Heart right ventricle (tissue), 16 donors: ENCODE measurements around the gene CTDP1. TPM values are rescaled to one million over a fixed set of nuclear protein-coding genes. Genes with fewer than 3 reads are reported as not detected.

Experiments used
- ATAC-seq, 8 donors: fragments of 200-7000 bp; cut with Tn5 transposase; one replicate each; pipeline ENCODE4 v1.9.1; 2020; ENCODE audit warnings: mild to moderate bottlenecking in 8 of 8, moderate library complexity in 8 of 8, moderate number of reproducible peaks in 1 of 8
- DNase-seq, 2 donors: peaks; one replicate each; pipeline ENCODE4 v3.0.0-alpha.2; 2020
- H3K27ac ChIP-seq, 10 donors: fragments of 200-600 bp; sonication (generic) in 2 of 10; one replicate each; pipeline versions ENCODE4 v1.5.0 to v1.8.0; 2020 to 2022; ENCODE audit warnings: mild to moderate bottlenecking in 3 of 10
- H3K27me3 ChIP-seq, 7 donors: fragments of 200-600 bp; one replicate each; pipeline ENCODE4 v1.8.0; 2021 to 2022; ENCODE audit warnings: mild to moderate bottlenecking in 2 of 7
- H3K36me3 ChIP-seq, 9 donors: fragments of 200-600 bp; sonication (generic) in 1 of 9; one replicate each; pipeline versions ENCODE4 v1.5.0 to v1.8.0; 2020 to 2022; ENCODE audit warnings: mild to moderate bottlenecking in 2 of 9
- H3K4me1 ChIP-seq, 9 donors: fragments of 200-600 bp; sonication (generic) in 1 of 9; one replicate each; pipeline versions ENCODE4 v1.5.0 to v1.8.0; 2020 to 2022; ENCODE audit warnings: mild to moderate bottlenecking in 4 of 9
- H3K4me3 ChIP-seq, 10 donors: fragments of 200-600 bp; sonication (generic) in 2 of 10; one replicate each; pipeline versions ENCODE4 v1.5.0 to v1.8.0; 2020 to 2022; ENCODE audit warnings: mild to moderate bottlenecking in 7 of 10, moderate library complexity in 2 of 10
- H3K9me3 ChIP-seq, 11 donors: fragments of 200-600 bp in 10 of 11; sonication (generic) in 2 of 11; one replicate each; pipeline versions ENCODE4 v1.5.0 to v1.8.0; 2013 to 2022; ENCODE audit warnings: mild to moderate bottlenecking in 2 of 11, control low read depth in 1 of 11, moderate library complexity in 1 of 11
- WGBS, 2 donors: extraction: QIAGEN DNeasy Blood & Tissue Kit; methylation state at CpG; one replicate each; pipeline ENCODE4 v1.1.7; 2013; ENCODE audit warnings: inconsistent platforms in 1 of 2; 5-methylcytosine and 5-hydroxymethylcytosine counted together
- intact Hi-C, 10 donors: fragments of 100-400 bp; cut with DNase I; formaldehyde crosslinking; loops; one replicate each; pipeline versions ENCODE4 v1.11.1 to v1.14.2; 2022
- long read RNA-seq, 3 donors: library from polyadenylated mRNA; unstranded; transcript quantifications; one replicate each; pipeline ENCODE4 v2.0.0, GENCODE V29; 2020 to 2021
- polyA plus RNA-seq, 2 donors: library from polyadenylated mRNA; stranded (reverse); fragments of 200-250 nt; gene quantifications; one replicate each; pipeline ENCODE4 v1.2.3, GENCODE V29; 2013
- total RNA-seq, 10 donors: library from RNA; stranded (reverse); fragmentation: NEBNext Ultra II Directional in 3 of 10; extraction: Animal tissue kit (Norgen Biotek cat#: 25700) in 3 of 10; gene quantifications; one replicate each; pipeline versions ENCODE4 v1.2.1 to v1.2.4, GENCODE V29; 2021 to 2023
- TF ChIP-seq, protein P1 (sequence below), 9 donors: fragments of 200-600 bp; sonication (generic) in 2 of 9; IDR thresholded peaks; one replicate each; pipeline versions ENCODE4 v1.5.0 to v1.8.0; 2021 to 2022; ENCODE audit warnings: antibody characterized with exemption in 9 of 9, mild to moderate bottlenecking in 5 of 9, moderate library complexity in 1 of 9
- donor health status: Arrhythmogenic right ventricular cardiomyopathy.
- donor health status: ischemic (EF 13 %, LVEDD 7.1; RV severe dilation, severe dysfunction).
- donor health status: healthy with polysubstance abuse.
- donor health status: DM: no; HTN: yes; CAD: no.
- donor health status: DM: no; HTN: no; CAD: no.
- donor health status: ischemic (EF 25% LVEDD 6.9; RV normal size, moderate dysfunction).
- donor health status: ischemic (EF 25% LVEDD 5.7; RV mildly dilated, moderate dysfunction).
- donor health status: healthy.
- donor health status: DM: yes; HTN: yes; CAD: no.
- donor health status: Ischemic cardiomyopathy.
- donor health status: ischemic (EF 35%, LVEDD 5.7; RV mildly dilated, moderate dysfunction).
- donor health status: nonischemic (EF 11% LVEDD 7.7; RV severe dilation, severe dysfunction).
- donor health status: DM: yes; HTN: yes; CAD: no.
- donor health status: PGD.
- donor health status: ischemic (EF 29% LVEDD 5.4; RV normal size, mild dysfunction).
- donor health status: nonischemic (EF 23%, LVEDD 6.1; RV moderate dilation, normal function).

CTDP1 gene, protein sequence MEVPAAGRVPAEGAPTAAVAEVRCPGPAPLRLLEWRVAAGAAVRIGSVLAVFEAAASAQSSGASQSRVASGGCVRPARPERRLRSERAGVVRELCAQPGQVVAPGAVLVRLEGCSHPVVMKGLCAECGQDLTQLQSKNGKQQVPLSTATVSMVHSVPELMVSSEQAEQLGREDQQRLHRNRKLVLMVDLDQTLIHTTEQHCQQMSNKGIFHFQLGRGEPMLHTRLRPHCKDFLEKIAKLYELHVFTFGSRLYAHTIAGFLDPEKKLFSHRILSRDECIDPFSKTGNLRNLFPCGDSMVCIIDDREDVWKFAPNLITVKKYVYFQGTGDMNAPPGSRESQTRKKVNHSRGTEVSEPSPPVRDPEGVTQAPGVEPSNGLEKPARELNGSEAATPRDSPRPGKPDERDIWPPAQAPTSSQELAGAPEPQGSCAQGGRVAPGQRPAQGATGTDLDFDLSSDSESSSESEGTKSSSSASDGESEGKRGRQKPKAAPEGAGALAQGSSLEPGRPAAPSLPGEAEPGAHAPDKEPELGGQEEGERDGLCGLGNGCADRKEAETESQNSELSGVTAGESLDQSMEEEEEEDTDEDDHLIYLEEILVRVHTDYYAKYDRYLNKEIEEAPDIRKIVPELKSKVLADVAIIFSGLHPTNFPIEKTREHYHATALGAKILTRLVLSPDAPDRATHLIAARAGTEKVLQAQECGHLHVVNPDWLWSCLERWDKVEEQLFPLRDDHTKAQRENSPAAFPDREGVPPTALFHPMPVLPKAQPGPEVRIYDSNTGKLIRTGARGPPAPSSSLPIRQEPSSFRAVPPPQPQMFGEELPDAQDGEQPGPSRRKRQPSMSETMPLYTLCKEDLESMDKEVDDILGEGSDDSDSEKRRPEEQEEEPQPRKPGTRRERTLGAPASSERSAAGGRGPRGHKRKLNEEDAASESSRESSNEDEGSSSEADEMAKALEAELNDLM
- total RNA-seq (10 to 100 TPM in 2 of 10 donors, 1 to 10 TPM in 8; 6.8 to 12.5 (median 9.3) TPM), polyA plus RNA-seq (1 to 10 TPM; 7.6 to 9.9 TPM)
- long read RNA-seq, donor 1, full-length matches to known transcripts: 18 of 28 reads
- long read RNA-seq, donor 1, partial matches to known transcripts: 7 of 28 reads
- long read RNA-seq, donor 1, other reads (novel, unspliced or antisense): 3 of 28 reads
- long read RNA-seq, donor 2, full-length matches to known transcripts: 25 of 33 reads
- long read RNA-seq, donor 2, partial matches to known transcripts: 5 of 33 reads
- long read RNA-seq, donor 2, other reads (novel, unspliced or antisense): 3 of 33 reads
- long read RNA-seq, donor 3, partial matches to known transcripts: 0 of 3 reads
- long read RNA-seq, donor 3, other reads (novel, unspliced or antisense): 1 of 3 reads

DNA sequence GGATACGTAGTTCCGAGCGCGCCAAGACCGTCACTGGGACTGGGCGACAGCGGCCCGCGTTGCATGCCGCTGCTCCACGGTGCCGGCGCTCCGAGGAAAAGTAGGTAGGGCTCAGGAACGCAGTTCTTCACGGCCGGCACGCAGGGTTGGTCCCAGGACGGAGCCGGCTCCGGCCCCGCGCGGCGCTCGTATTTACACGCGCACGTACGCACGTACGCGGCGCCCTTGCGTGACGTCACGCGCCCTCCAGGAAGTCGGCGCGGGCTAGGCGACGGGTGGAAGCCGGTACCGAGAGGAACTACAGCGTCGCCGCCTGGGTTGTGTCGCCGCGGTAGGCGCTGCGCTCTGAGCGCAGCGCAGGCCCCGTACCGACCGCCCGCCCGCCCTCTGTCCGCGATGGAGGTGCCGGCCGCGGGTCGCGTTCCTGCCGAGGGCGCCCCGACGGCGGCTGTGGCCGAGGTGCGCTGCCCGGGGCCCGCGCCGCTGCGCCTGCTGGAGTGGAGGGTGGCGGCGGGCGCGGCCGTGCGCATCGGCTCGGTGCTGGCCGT lies at the start of gene CTDP1:
Gene CTDP1, plus strand, starts transcription at position 252 of the 548 bp plus-strand sequence. Its CDS starts 145 bp downstream, at position 397.
- no peaks in the 10 kb centered on the region for H3K9me3 ChIP-seq
- intact Hi-C loops: loop anchor here in 3 of 10 donors (5.0 to 10.0 kb wide), 3 partner anchors 353 to 435 kb away; partner anchors contain the start of genes RBFA (in 2 of the 3) and ADNP2 (in 1 of the 3)
- peak within 1 kb of the TSS; percentile 88 to 100 (median 97) for H3K27ac ChIP-seq
- peaks cover 0 to 32% (median 0%) of the 10 kb centered on the region in 9 donors for H3K36me3 ChIP-seq
- H3K27me3 ChIP-seq: no peaks in the 10 kb centered on the region
- ATAC-seq: peak; percentile 88 to 94 (median 90)
- TF ChIP-seq, protein P1, sequence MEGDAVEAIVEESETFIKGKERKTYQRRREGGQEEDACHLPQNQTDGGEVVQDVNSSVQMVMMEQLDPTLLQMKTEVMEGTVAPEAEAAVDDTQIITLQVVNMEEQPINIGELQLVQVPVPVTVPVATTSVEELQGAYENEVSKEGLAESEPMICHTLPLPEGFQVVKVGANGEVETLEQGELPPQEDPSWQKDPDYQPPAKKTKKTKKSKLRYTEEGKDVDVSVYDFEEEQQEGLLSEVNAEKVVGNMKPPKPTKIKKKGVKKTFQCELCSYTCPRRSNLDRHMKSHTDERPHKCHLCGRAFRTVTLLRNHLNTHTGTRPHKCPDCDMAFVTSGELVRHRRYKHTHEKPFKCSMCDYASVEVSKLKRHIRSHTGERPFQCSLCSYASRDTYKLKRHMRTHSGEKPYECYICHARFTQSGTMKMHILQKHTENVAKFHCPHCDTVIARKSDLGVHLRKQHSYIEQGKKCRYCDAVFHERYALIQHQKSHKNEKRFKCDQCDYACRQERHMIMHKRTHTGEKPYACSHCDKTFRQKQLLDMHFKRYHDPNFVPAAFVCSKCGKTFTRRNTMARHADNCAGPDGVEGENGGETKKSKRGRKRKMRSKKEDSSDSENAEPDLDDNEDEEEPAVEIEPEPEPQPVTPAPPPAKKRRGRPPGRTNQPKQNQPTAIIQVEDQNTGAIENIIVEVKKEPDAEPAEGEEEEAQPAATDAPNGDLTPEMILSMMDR (IDR thresholded peaks at IDR 0.05): peak in 1 of 9 donors; percentile 5
- peak; percentile 90 to 92 for DNase-seq
- H3K4me3 ChIP-seq: peak within 1 kb of the TSS; percentile 66 to 97 (median 82)
- WGBS, 2 donors: 0% methylated on average over 84 to 88 of the region's 88 CpGs
- peaks cover 9 to 60% (median 31%) of the 10 kb centered on the region in 9 donors for H3K4me1 ChIP-seq

DNA sequence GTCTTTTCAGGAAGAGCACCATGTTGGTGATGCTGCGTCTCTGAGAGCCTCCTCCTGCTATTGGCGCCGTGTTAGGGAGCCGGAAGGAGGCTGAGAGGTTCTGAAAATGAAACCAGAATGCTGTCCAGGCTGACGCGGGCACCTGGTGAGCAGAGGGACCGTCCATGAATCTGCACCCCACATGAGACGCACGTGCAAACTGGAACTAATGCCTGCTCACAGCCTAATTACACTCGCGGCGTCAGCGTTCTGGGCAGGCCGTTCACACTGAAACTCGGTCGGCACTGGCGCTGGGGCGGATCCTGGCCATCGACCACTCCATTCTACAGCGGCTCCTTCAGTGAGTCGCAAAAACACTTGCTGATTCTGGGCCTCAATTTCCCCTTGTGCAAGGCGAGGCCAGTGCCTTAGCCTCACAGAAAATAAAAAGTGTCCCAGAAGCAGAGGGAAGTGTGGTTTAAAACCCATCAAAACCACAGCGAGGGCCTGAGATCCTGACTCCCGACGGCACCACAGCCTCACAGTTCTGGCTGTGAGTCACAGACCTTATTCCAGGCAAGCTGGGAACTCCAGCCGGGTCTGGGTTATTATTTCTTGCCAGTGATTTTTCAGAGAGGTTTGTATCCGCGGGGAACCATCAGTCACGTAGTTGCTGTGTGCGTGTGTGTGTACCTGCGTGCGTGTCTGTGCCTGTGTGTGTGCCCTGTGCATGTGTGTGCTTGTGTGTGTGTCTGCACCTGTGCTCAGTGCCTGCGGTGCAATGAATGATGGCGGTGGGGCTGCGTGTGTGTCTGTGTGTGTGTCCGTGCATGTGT lies 49.1 kb upstream of the CTDP1 start:
- H3K4me1 ChIP-seq: peaks cover 0 to 8% (median 0%) of the 10 kb centered on the region in 9 donors
- DNase-seq: peak in 1 of 2 donors; percentile 1
- H3K4me3 ChIP-seq: no peak overlapping the region
- no peaks in the 10 kb centered on the region for H3K36me3 ChIP-seq
- ATAC-seq: no peak
- intact Hi-C loops: no loop called here
- WGBS, 2 donors: 88 to 91% methylated on average over 36 of the region's 36 CpGs
- peaks cover 0 to 29% (median 14%) of the 10 kb centered on the region in 7 donors for H3K27me3 ChIP-seq
- no peak overlapping the region for H3K27ac ChIP-seq
- TF ChIP-seq, protein P1 (IDR thresholded peaks at IDR 0.05): no peak
- no peaks in the 10 kb centered on the region for H3K9me3 ChIP-seq

DNA sequence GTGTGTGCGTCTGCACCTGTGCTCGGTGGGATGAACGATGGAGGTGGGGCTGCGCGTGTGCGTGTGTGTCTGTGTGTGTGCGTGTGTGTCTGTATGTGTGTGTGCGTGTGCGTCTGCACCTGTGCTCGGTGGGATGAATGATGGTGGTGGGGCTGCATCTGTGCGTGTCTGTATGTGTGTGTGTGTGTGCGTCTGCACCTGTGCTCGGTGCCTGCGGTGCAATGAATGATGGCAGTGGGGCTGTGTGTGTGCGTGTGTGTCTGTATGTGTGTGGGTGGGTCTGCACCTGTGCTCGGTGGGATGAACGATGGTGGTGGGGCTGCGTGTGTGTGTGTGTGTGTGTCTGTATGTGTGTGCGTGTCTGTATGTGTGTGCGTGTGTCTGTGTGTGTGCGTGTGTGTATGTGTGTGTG lies 48.5 kb upstream of the CTDP1 start:
- Histone ChIP-seq H3K27me3 (peaks cover 0 to 27% (median 14%) of the 10 kb centered on the region in 7 donors), H3K9me3 (no peaks in the 10 kb centered on the region), H3K4me3 (no peak overlapping the region), H3K4me1 (peaks cover 0 to 1% (median 0%) of the 10 kb centered on the region in 9 donors), H3K27ac (no peak overlapping the region), H3K36me3 (no peaks in the 10 kb centered on the region)
- TF ChIP-seq, protein P1 (IDR thresholded peaks at IDR 0.05): no peak
- WGBS, 2 donors: 92 to 94% methylated on average over 21 of the region's 21 CpGs
- no peak for ATAC-seq
- intact Hi-C loops: no loop called here
- DNase-seq: peak in 1 of 2 donors; percentile 1
